IMR-90 (cell line): ENCODE data around the gene CNTN4. TPM values are rescaled to one million over a fixed set of nuclear protein-coding genes. Genes with fewer than 3 reads are reported as not detected.

ENCODE experiments used
- ATAC-seq: fragments of 200-7000 bp; cut with Tn5 transposase; 2 replicates; pipeline ENCODE4 v1.9.1; 2020; ENCODE audit warnings: low read depth, mild to moderate bottlenecking, moderate library complexity
- BruUV-seq: library from RNA; stranded (reverse); fragments of 400-500 nt; replicated peaks from 2 replicates; lab custom pipeline; 2021; lab: Mats Ljungman, UMichigan
- CTCF ChIA-PET: fragments of 300-600 bp; formaldehyde crosslinking; extraction: SDS; loops from one replicate; lab custom pipeline; 2021; ENCODE audit warnings: antibody characterized with exemption; lab: Yijun Ruan, JAX
- POLR2A ChIA-PET: fragments of 300-600 bp; sonication (Branson Sonifier 250); formaldehyde crosslinking; loops from one replicate; lab custom pipeline; 2022; ENCODE audit warnings: antibody characterized with exemption; ENCODE audit not compliant: unreplicated experiment; lab: Charles Lee
- DNase-seq: peaks from one replicate; pipeline ENCODE4 v3.0.0; 2013
- H2AFZ ChIP-seq: replicated peaks from 2 replicates; pipeline ENCODE3; 2013; ENCODE audit warnings: low read length, mild to moderate bottlenecking; ENCODE audit not compliant: poor library complexity
- H2AK5ac ChIP-seq: 2 replicates; pipeline ENCODE4 v1.6.1; 2013; ENCODE audit warnings: low read depth, low read length, inconsistent platforms
- H2AK9ac ChIP-seq: replicated peaks from 2 replicates; pipeline ENCODE3; 2013; ENCODE audit warnings: mild to moderate bottlenecking, low read depth, low read length, moderate library complexity; ENCODE audit not compliant: poor library complexity
- H2BK120ac ChIP-seq: 2 replicates; pipeline ENCODE4 v1.6.1; 2013; ENCODE audit warnings: low read depth, low read length, inconsistent platforms
- H2BK15ac ChIP-seq: 3 replicates; pipeline ENCODE4 v1.6.1; 2013; ENCODE audit warnings: low read depth, low read length, inconsistent platforms
- H2BK20ac ChIP-seq: 2 replicates; pipeline ENCODE4 v1.6.1; 2013; ENCODE audit warnings: low read depth, mild to moderate bottlenecking, inconsistent platforms, low read length, moderate library complexity
- H2BK5ac ChIP-seq: 2 replicates; pipeline ENCODE4 v1.6.1; 2013; ENCODE audit warnings: mild to moderate bottlenecking, low read depth, low read length, inconsistent platforms; ENCODE audit not compliant: poor library complexity, severe bottlenecking
- H3K14ac ChIP-seq: replicated peaks from 2 replicates; pipeline ENCODE4 v1.6.1; 2013; ENCODE audit warnings: low read depth, low read length, inconsistent platforms
- H3K18ac ChIP-seq: 2 replicates; pipeline ENCODE4 v1.6.1; 2013; ENCODE audit warnings: low read depth, low read length, control low read depth
- H3K23ac ChIP-seq: 2 replicates; pipeline ENCODE4 v1.6.1; 2013; ENCODE audit warnings: low read depth, low read length, inconsistent platforms
- H3K27ac ChIP-seq: 2 replicates; pipeline ENCODE4 v1.5.1; 2013; ENCODE audit warnings: mild to moderate bottlenecking, control low read depth, low read length; ENCODE audit not compliant: insufficient read depth
- H3K27me3 ChIP-seq: 2 replicates; pipeline ENCODE4 v1.6.1; 2013; ENCODE audit warnings: low read length; ENCODE audit not compliant: control insufficient read depth, insufficient read depth
- H3K36me3 ChIP-seq: 2 replicates; pipeline ENCODE4 v1.6.1; 2013; ENCODE audit warnings: low read length, mixed read lengths; ENCODE audit not compliant: control insufficient read depth, insufficient read depth
- H3K4ac ChIP-seq: 2 replicates; pipeline ENCODE4 v1.6.1; 2013; ENCODE audit warnings: low read depth, low read length, inconsistent platforms
- H3K4me1 ChIP-seq: 2 replicates; pipeline ENCODE4 v1.6.1; 2013; ENCODE audit warnings: low read length, mixed read lengths; ENCODE audit not compliant: control insufficient read depth, insufficient read depth
- H3K4me2 ChIP-seq: 2 replicates; pipeline ENCODE4 v1.6.1; 2013; ENCODE audit warnings: low read depth, mild to moderate bottlenecking, control low read depth, low read length, moderate library complexity
- H3K4me3 ChIP-seq: 2 replicates; pipeline ENCODE4 v1.5.1; 2013; ENCODE audit warnings: low read depth, mild to moderate bottlenecking, control low read depth, low read length, moderate library complexity; ENCODE audit not compliant: insufficient read depth
- H3K56ac ChIP-seq: 2 replicates; pipeline ENCODE4 v1.6.1; 2013; ENCODE audit warnings: low read length, inconsistent platforms; ENCODE audit not compliant: insufficient read depth; ENCODE audit errors: extremely low read depth
- H3K79me1 ChIP-seq, 2 experiments: 2 replicates each; pipeline ENCODE4 v1.6.1; 2013; ENCODE audit warnings: low read length in 2 of 2, inconsistent platforms in 1 of 2, low read depth in 1 of 2
- H3K9ac ChIP-seq: 2 replicates; pipeline ENCODE4 v1.6.1; 2013; ENCODE audit warnings: low read depth, low read length, control low read depth
- H3K9me1 ChIP-seq: 2 replicates; pipeline ENCODE4 v1.6.1; 2013; ENCODE audit warnings: low read length, inconsistent platforms; ENCODE audit not compliant: insufficient read depth
- H3K9me3 ChIP-seq: 2 replicates; pipeline ENCODE4 v1.6.1; 2013; ENCODE audit warnings: low read length; ENCODE audit not compliant: control insufficient read depth, insufficient read depth
- H4K20me1 ChIP-seq: 2 replicates; pipeline ENCODE4 v1.6.1; 2013; ENCODE audit warnings: low read length, inconsistent platforms; ENCODE audit not compliant: insufficient read depth
- H4K5ac ChIP-seq: 2 replicates; pipeline ENCODE4 v1.6.1; 2013; ENCODE audit warnings: mild to moderate bottlenecking, low read depth, low read length, control low read depth
- H4K8ac ChIP-seq, 2 experiments: 2 replicates each; pipeline ENCODE4 v1.6.1; 2013; ENCODE audit warnings: low read depth in 2 of 2, low read length in 2 of 2, control low read depth in 1 of 2, inconsistent platforms in 1 of 2
- H4K91ac ChIP-seq: 2 replicates; pipeline ENCODE4 v1.6.1; 2013; ENCODE audit warnings: low read depth, low read length, inconsistent platforms; ENCODE audit not compliant: insufficient read depth
- BHLHE40 ChIP-seq: fragments of 150-350 bp; IDR thresholded peaks from 2 replicates; pipeline ENCODE4 v1.6.1; 2016; ENCODE audit warnings: mild to moderate bottlenecking, low read depth, low read length
- CHD1 ChIP-seq: IDR thresholded peaks from 2 replicates; pipeline ENCODE4 v1.6.1; 2012; ENCODE audit warnings: low read depth, low read length, improper control_type of control experiment
- FOS ChIP-seq: fragments of 150-350 bp; IDR thresholded peaks from 2 replicates; pipeline ENCODE4 v1.6.1; 2016; ENCODE audit warnings: low read depth, low read length
- MAZ ChIP-seq: IDR thresholded peaks from 2 replicates; pipeline ENCODE4 v1.6.1; 2012; ENCODE audit warnings: low read depth, mild to moderate bottlenecking, low read length, improper control_type of control experiment, moderate library complexity, borderline replicate concordance
- MXI1 ChIP-seq: IDR thresholded peaks from 2 replicates; pipeline ENCODE4 v1.6.1; 2012; ENCODE audit warnings: low read depth, mild to moderate bottlenecking, low read length, moderate library complexity, borderline replicate concordance
- NFE2L2 ChIP-seq: fragments of 150-350 bp; IDR thresholded peaks from 2 replicates; pipeline ENCODE4 v1.6.1; 2016; ENCODE audit warnings: low read depth, mild to moderate bottlenecking, low read length
- RAD21 ChIP-seq: IDR thresholded peaks from 2 replicates; pipeline ENCODE4 v1.6.1; 2012; ENCODE audit warnings: low read length, improper control_type of control experiment
- RCOR1 ChIP-seq: IDR thresholded peaks from 2 replicates; pipeline ENCODE4 v1.6.1; 2012; ENCODE audit warnings: mild to moderate bottlenecking, low read length, improper control_type of control experiment; ENCODE audit not compliant: insufficient replicate concordance
- USF2 ChIP-seq: fragments of 150-350 bp; IDR thresholded peaks from 2 replicates; pipeline ENCODE4 v1.6.1; 2017; ENCODE audit warnings: mild to moderate bottlenecking, antibody characterized with exemption, low read length, low read depth
- WGBS, 2 experiments: methylation state at CpG; one replicate each; pipeline versions ENCODE4 v1.1.5 to v1.1.7; 2013; ENCODE audit warnings: missing lambda C conversion rate in 2 of 2; ENCODE audit not compliant: insufficient read length in 1 of 2; ENCODE audit errors: extremely low coverage in 2 of 2; 5-methylcytosine and 5-hydroxymethylcytosine counted together
- dilution Hi-C: fragments of 300-500 bp; cut with HindIII; formaldehyde crosslinking; loops from one replicate; pipeline ENCODE4 v1.14.3; 2018; ENCODE audit warnings: low sequenced_read_pairs; ENCODE audit not compliant: unreplicated experiment
- in situ Hi-C: fragments of 300-500 bp; cut with MboI; formaldehyde crosslinking; loops from 3 replicates; pipeline ENCODE4 v1.14.3; 2019; ENCODE audit warnings: low sequenced_read_pairs, inconsistent platforms, mixed read lengths
- intact Hi-C: fragments of 100-400 bp; cut with micrococcal nuclease; formaldehyde crosslinking; loops from 2 replicates; pipeline ENCODE4 v1.10.0; 2022
- polyA plus RNA-seq, 3 experiments: library from polyadenylated mRNA; depleted of rRNA; stranded (reverse); fragments of >200 nt; gene quantifications; 2 replicates each; pipeline ENCODE4 v1.2.3, GENCODE V29; 2012; ENCODE audit warnings: low replicate concordance in 1 of 3
- total RNA-seq: library from RNA; depleted of rRNA; stranded (reverse); fragments of >200 nt; gene quantifications from 2 replicates; pipeline ENCODE4 v1.2.3, GENCODE V29; 2012
- TF ChIP-seq, protein P1 (sequence below): fragments of 150-350 bp; IDR thresholded peaks from 2 replicates; pipeline ENCODE4 v1.6.1; 2016; ENCODE audit warnings: low read depth, mild to moderate bottlenecking, low read length, moderate library complexity, borderline replicate concordance

The CNTN4 gene
- total and polyA plus RNA-seq, 2 of the 4 experiments (the other 2 are of a cell fraction) = under 0.01 TPM; not detected in 1

DNA sequence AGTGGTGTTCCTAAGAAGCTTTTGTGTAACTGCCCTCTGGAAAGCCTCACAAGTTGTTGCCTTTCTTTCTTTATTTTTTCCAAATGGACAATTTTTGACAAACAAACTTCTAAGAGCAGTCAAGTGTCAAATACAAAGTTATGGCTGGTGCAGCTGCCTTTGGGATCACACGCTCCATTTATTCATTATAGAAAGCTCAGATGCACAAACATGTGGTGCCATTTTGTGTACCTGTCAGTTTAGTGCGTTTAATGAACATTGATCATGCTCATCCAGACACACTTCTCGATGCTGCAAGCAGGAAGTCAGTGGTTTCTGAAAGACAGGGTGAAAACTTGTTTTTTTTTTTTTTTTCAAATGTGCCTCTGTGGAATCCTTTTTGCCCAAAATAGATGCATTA, 324.5 kb downstream of the CNTN4 start:
- H3K4me2 ChIP-seq = no peak overlapping the region
- no peak overlapping the region for H3K4ac ChIP-seq
- TF ChIP-seq, protein P1, sequence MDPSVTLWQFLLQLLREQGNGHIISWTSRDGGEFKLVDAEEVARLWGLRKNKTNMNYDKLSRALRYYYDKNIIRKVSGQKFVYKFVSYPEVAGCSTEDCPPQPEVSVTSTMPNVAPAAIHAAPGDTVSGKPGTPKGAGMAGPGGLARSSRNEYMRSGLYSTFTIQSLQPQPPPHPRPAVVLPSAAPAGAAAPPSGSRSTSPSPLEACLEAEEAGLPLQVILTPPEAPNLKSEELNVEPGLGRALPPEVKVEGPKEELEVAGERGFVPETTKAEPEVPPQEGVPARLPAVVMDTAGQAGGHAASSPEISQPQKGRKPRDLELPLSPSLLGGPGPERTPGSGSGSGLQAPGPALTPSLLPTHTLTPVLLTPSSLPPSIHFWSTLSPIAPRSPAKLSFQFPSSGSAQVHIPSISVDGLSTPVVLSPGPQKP = no peak
- TF ChIP-seq RCOR1 = no peak
- TF ChIP-seq FOS = no peak
- no peak for TF ChIP-seq MXI1
- no peak for TF ChIP-seq NFE2L2
- TF ChIP-seq RAD21 = no peak
- no peak for TF ChIP-seq USF2
- no peak for TF ChIP-seq CHD1
- TF ChIP-seq BHLHE40 = no peak
- TF ChIP-seq MAZ = no peak
- no TSS peak for BruUV-seq
- ChIA-PET CTCF (interaction anchor here (0.6 kb wide), 1 partner anchor 26 kb away, joined by 8 read pairs; no protein-coding TSS in a partner anchor), POLR2A (no interaction called here)
- H2BK15ac ChIP-seq = no peak overlapping the region
- H3K36me3 ChIP-seq = no peaks in the 10 kb centered on the region
- no peak for DNase-seq
- H2BK5ac ChIP-seq = no peak overlapping the region
- H3K9ac ChIP-seq = no peak overlapping the region
- H4K20me1 ChIP-seq = no peaks in the 10 kb centered on the region
- no peaks in the 10 kb centered on the region for H3K27me3 ChIP-seq
- no peak overlapping the region for H3K4me3 ChIP-seq
- H3K27ac ChIP-seq = no peak overlapping the region
- H4K8ac ChIP-seq = no peak overlapping the region
- no peak overlapping the region for H3K14ac ChIP-seq
- no peaks in the 10 kb centered on the region for H3K9me1 ChIP-seq
- intact Hi-C loops (no loop called here), in situ Hi-C loops (no loop called here), dilution Hi-C loops (no loop called here)
- H3K4me1 ChIP-seq = no peaks in the 10 kb centered on the region
- no peak overlapping the region for H3K23ac ChIP-seq
- peaks cover 6% of the 10 kb centered on the region for H3K9me3 ChIP-seq
- no peak overlapping the region for H2AFZ ChIP-seq
- H3K56ac ChIP-seq = no peak overlapping the region
- no peak overlapping the region for H2AK9ac ChIP-seq
- H3K79me1 ChIP-seq = no peaks in the 10 kb centered on the region
- no peak overlapping the region for H2BK20ac ChIP-seq
- no peak overlapping the region for H4K91ac ChIP-seq
- H3K18ac ChIP-seq = no peak overlapping the region
- no peak overlapping the region for H2BK120ac ChIP-seq
- H2AK5ac ChIP-seq = no peak overlapping the region
- no peak for ATAC-seq
- no peak overlapping the region for H4K5ac ChIP-seq
- WGBS, 2 experiments = no CpG with 5 or more reads among the region's 3 CpGs
